SK-N-SH (cell line): Measurements from ENCODE around the gene BCL2L15.

ENCODE experiments used
- CTCF ChIP-seq: fragments of 200-600 bp; sonication (generic); IDR thresholded peaks from 2 replicates; pipeline ENCODE4 v1.6.1; 2017; ENCODE audit warnings: antibody characterized with exemption, mild to moderate bottlenecking, moderate library complexity
- FOSL2 ChIP-seq: IDR thresholded peaks from 2 replicates; pipeline ENCODE4 v1.4.0; 2012; ENCODE audit warnings: low read depth, mild to moderate bottlenecking, moderate library complexity, borderline replicate concordance
- POLR2AphosphoS5 ChIP-seq: IDR thresholded peaks from 2 replicates; pipeline ENCODE4 v1.6.1; 2012; ENCODE audit warnings: low read depth, low read length
- RAD21 ChIP-seq: IDR thresholded peaks from 2 replicates; pipeline ENCODE4 v1.6.1; 2012; ENCODE audit warnings: mild to moderate bottlenecking, low read length
- USF1 ChIP-seq: IDR thresholded peaks from 2 replicates; pipeline ENCODE4 v1.4.0; 2012; ENCODE audit warnings: low read depth, borderline replicate concordance

- TF ChIP-seq USF1 (no peak), POLR2AphosphoS5 (no peak), CTCF (no peak), FOSL2 (no peak), RAD21 (no peak)
Observed at GRCh38 chr1:113856401-113856790, 31.0 kb downstream of the BCL2L15 start.
